NCI-H2227 treated with DMSO at 0.1 percent for 48 hours (cell line): ENCODE results near the gene OR2B3.
"Not testable (repeated sequence)": the region's sequence is repeated elsewhere in the genome, so short reads cannot be mapped to it uniquely, and the experiment has no call there.

Experiments
- DNase-seq: peaks from one replicate; lab custom pipeline; 2025; lab: John Stamatoyannopoulos, UW

OR2B3 gene

GRCh38 chr6:29087213-29087612 is at the start of gene OR2B3:
Gene OR2B3 (minus strand): TSS chr6:29087313. CDS start chr6:29087248, 65 bp downstream.
- no peak for DNase-seq

GRCh38 chr6:29131691-29132090 is 44.6 kb upstream of the OR2B3 start:
- no peak for DNase-seq

- no peak for DNase-seq
Measured at GRCh38 chr6:29130644-29131043, 43.5 kb upstream of the OR2B3 start.

GRCh38 chr6:29129326-29130012 is 42.4 kb upstream of the OR2B3 start:
- no peak for DNase-seq

- not testable (repeated sequence) for DNase-seq
Measured at GRCh38 chr6:29114964-29115363, 27.9 kb upstream of the OR2B3 start.

GRCh38 chr6:29112135-29112534 is 25.0 kb upstream of the OR2B3 start:
- DNase-seq: no peak

GRCh38 chr6:29107758-29108157 is 20.6 kb upstream of the OR2B3 start, which contains the start of gene OR2J3:
Gene OR2J3 (plus strand): TSS chr6:29108058. CDS start chr6:29111891, 3,833 bp downstream.
- DNase-seq: no peak

GRCh38 chr6:29099190-29099589 is 12.1 kb upstream of the OR2B3 start, which contains the start of gene OR2J1:
Gene OR2J1 (plus strand): TSS chr6:29099490. CDS start chr6:29100943, 1,453 bp downstream.
- DNase-seq: no peak

- no peak for DNase-seq
Measured at GRCh38 chr6:29097803-29098202, 10.7 kb upstream of the OR2B3 start.

GRCh38 chr6:29092957-29093356 is 5.8 kb upstream of the OR2B3 start:
- no peak for DNase-seq

GRCh38 chr6:29082457-29082856 is 4.7 kb downstream of the OR2B3 start:
- no peak for DNase-seq

- no peak for DNase-seq
Measured at GRCh38 chr6:29081312-29081711, 5.8 kb downstream of the OR2B3 start.

- DNase-seq: no peak
Measured at GRCh38 chr6:29079203-29079602, 7.9 kb downstream of the OR2B3 start.

GRCh38 chr6:29071831-29072723 is 15.0 kb downstream of the OR2B3 start:
- no peak for DNase-seq

GRCh38 chr6:29051680-29052079 is 35.4 kb downstream of the OR2B3 start:
- DNase-seq: no peak

- no peak for DNase-seq
Measured at GRCh38 chr6:29045075-29045474, 42.0 kb downstream of the OR2B3 start, which contains the start of gene OR2W1. Gene OR2W1 (minus strand): TSS chr6:29045175. CDS start chr6:29045175, 0 bp downstream.
